Measurements from ENCODE around the gene FLVCR2. TPM values are rescaled to one million over a fixed set of nuclear protein-coding genes. Genes with fewer than 3 reads are reported as not detected.

FLVCR2 gene
- total RNA-seq, 4 donors from 2014 or later, result 5.1 to 65.5 (median 14.5) TPM

DNA sequence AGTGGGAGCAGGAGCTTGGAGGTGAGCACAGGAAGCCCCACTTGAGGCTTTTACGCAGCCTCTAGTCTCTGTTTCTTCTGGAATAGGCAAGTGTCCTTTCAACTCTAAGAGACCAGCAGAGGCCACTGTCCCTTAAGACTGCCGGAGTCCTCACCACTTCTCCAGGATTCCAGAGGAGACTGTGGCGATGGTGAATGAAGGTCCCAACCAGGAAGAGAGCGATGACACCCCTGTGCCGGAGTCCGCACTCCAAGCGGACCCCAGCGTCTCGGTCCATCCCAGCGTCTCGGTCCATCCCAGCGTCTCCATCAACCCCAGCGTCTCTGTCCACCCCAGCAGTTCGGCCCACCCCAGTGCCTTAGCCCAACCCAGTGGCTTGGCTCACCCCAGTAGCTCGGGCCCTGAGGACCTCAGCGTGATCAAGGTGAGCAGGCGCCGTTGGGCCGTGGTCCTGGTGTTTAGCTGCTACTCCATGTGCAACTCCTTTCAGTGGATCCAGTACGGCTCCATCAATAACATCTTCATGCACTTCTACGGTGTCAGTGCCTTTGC lies 442 bp downstream of the FLVCR2 start:
- Histone ChIP-seq H3K27ac (peak overlapping the region; percentile 90 to 95 (median 93)), H3K36me3 (no peaks in the 10 kb centered on the region), H3K4me1 (peaks cover 21 to 26% of the 10 kb centered on the region in 2 donors), H3K4me3 (peak overlapping the region; percentile 66 to 75 (median 71)), H3K27me3 (no peaks in the 10 kb centered on the region), H3K9me3 (no peaks in the 10 kb centered on the region)
- DNase-seq (peak; percentile 60 to 64), ATAC-seq (peak; percentile 77)
- intact Hi-C loops (cut with DNase I; ENCODE audit: low total_unique reads) (loop anchor here (1.0 to 5.0 kb wide), 4 partner anchors 69 to 914 kb away; partner anchors contain the start of gene TGFB3), in situ Hi-C loops (cut with MboI; ENCODE audit: low sequenced_read_pairs in 4 of 4) (loop anchor here (5.0 kb wide), 1 partner anchor 73 kb away; no protein-coding TSS in a partner anchor)
- TF ChIP-seq, protein P1, sequence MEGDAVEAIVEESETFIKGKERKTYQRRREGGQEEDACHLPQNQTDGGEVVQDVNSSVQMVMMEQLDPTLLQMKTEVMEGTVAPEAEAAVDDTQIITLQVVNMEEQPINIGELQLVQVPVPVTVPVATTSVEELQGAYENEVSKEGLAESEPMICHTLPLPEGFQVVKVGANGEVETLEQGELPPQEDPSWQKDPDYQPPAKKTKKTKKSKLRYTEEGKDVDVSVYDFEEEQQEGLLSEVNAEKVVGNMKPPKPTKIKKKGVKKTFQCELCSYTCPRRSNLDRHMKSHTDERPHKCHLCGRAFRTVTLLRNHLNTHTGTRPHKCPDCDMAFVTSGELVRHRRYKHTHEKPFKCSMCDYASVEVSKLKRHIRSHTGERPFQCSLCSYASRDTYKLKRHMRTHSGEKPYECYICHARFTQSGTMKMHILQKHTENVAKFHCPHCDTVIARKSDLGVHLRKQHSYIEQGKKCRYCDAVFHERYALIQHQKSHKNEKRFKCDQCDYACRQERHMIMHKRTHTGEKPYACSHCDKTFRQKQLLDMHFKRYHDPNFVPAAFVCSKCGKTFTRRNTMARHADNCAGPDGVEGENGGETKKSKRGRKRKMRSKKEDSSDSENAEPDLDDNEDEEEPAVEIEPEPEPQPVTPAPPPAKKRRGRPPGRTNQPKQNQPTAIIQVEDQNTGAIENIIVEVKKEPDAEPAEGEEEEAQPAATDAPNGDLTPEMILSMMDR (IDR thresholded peaks at IDR 0.05 in 4 of 5, conservative IDR thresholded peaks at IDR 0.05 in 1 of 5), result peak; percentile 31 to 61 (median 50)
- peak in 1 of 2 donors; percentile 2 for TF ChIP-seq POLR2A (IDR thresholded peaks at IDR 0.05)

DNA sequence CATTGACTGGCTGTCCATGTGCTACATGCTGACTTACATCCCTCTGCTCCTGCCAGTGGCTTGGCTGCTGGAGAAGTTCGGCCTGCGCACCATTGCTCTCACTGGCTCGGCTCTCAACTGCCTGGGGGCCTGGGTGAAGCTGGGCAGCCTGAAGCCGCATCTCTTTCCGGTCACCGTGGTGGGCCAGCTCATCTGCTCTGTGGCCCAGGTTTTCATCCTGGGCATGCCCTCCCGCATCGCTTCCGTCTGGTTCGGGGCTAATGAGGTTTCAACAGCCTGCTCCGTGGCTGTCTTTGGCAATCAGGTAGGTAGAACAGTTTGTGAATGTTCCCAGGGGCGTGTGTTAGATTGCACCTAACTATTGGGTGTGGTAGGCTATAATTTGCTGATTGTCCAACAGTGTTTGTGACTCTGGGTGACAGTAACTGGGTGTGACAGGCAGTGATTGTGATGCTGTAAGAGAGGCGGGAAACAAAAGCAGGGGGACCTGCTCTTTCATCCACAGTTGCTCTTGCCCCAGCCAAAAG lies 981 bp downstream of the FLVCR2 start:
- peak overlapping the region; percentile 66 to 75 (median 71) for H3K4me3 ChIP-seq
- in situ Hi-C loops (cut with MboI; ENCODE audit: low sequenced_read_pairs in 4 of 4) (loop anchor here (5.0 kb wide), 1 partner anchor 73 kb away; no protein-coding TSS in a partner anchor), intact Hi-C loops (cut with DNase I; ENCODE audit: low total_unique reads) (loop anchor here (2.0 to 5.0 kb wide), 3 partner anchors 403 to 915 kb away; partner anchors contain the start of gene TGFB3)
- DNase-seq, result peak; percentile 38 to 48
- H3K36me3 ChIP-seq, result no peaks in the 10 kb centered on the region
- H3K27ac ChIP-seq, result peak overlapping the region; percentile 90 to 95 (median 93)
- ATAC-seq, result peak; percentile 26 to 55
- H3K4me1 ChIP-seq, result peaks cover 21 to 26% of the 10 kb centered on the region in 2 donors
- H3K27me3 ChIP-seq, result no peaks in the 10 kb centered on the region
- no peaks in the 10 kb centered on the region for H3K9me3 ChIP-seq
- TF ChIP-seq, protein P1 (IDR thresholded peaks at IDR 0.05 in 4 of 5, conservative IDR thresholded peaks at IDR 0.05 in 1 of 5), result no peak
- peak in 1 of 2 donors; percentile 69 for TF ChIP-seq POLR2A (IDR thresholded peaks at IDR 0.05)

DNA sequence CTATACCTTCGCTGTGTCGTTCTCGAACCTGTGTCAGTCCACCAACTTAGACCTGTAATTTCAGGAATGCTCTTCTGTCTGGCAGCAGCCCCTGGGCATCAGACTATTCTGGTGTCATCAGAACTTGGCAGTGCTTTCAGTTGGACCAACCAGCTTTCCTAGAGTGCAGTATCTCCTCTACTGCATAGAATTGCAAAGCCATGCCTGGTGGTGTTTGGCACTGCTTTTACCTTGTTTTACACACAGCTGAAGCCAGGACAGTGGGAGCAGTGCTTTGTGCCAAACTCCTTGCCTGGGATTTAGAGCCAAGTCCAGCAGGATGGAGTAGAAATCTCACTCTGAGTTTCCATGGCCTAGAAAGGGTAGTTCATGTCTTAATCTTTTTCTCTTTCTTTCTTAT lies 1.5 kb downstream of the FLVCR2 start:
- no peaks in the 10 kb centered on the region for H3K9me3 ChIP-seq
- H3K27ac ChIP-seq, result peak overlapping the region; percentile 90 to 95 (median 93)
- no peaks in the 10 kb centered on the region for H3K27me3 ChIP-seq
- intact Hi-C loops (cut with DNase I; ENCODE audit: low total_unique reads) (loop anchor here (2.0 to 5.0 kb wide), 4 partner anchors 31 to 915 kb away; partner anchors contain the start of gene TGFB3), in situ Hi-C loops (cut with MboI; ENCODE audit: low sequenced_read_pairs in 4 of 4) (loop anchor here (5.0 kb wide), 1 partner anchor 72 kb away; no protein-coding TSS in a partner anchor)
- peaks cover 21 to 26% of the 10 kb centered on the region in 2 donors for H3K4me1 ChIP-seq
- H3K4me3 ChIP-seq, result peak overlapping the region; percentile 66 to 75 (median 71)
- H3K36me3 ChIP-seq, result no peaks in the 10 kb centered on the region
- ATAC-seq, result peak in 1 of 2 donors; percentile 20
- peak; percentile 42 to 48 for DNase-seq
- TF ChIP-seq, protein P1 (IDR thresholded peaks at IDR 0.05 in 4 of 5, conservative IDR thresholded peaks at IDR 0.05 in 1 of 5), result no peak
- TF ChIP-seq POLR2A (IDR thresholded peaks at IDR 0.05), result no peak

DNA sequence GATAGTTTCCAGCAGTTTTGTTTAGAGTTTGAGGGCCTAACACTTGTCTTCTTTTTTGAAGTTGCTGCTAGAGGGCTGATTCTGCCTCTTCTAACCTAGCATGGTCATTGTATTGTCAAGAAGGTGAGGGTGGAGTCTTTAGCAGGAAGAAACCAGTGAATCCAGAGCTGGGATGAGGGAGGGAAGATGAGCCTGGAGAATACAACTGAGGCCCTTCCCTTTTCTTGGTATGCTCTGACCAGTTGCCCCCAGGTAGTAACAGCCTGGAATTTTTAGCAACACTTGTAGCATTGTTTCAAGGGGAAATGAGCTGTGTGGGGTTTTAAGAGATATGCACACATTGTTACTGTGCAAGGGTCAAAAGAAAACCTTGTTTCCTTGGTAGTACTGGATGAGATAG lies 9.0 kb downstream of the FLVCR2 start:
- intact Hi-C loops (cut with DNase I; ENCODE audit: low total_unique reads) (no loop called here), in situ Hi-C loops (cut with MboI; ENCODE audit: low sequenced_read_pairs in 4 of 4) (no loop called here)
- H3K9me3 ChIP-seq, result no peaks in the 10 kb centered on the region
- no peak overlapping the region for H3K4me3 ChIP-seq
- H3K36me3 ChIP-seq, result no peaks in the 10 kb centered on the region
- DNase-seq (no peak), ATAC-seq (no peak)
- H3K4me1 ChIP-seq, result peaks cover 22 to 30% of the 10 kb centered on the region in 2 donors
- TF ChIP-seq, protein P1 (IDR thresholded peaks at IDR 0.05 in 4 of 5, conservative IDR thresholded peaks at IDR 0.05 in 1 of 5), result no peak
- no peak for TF ChIP-seq POLR2A (IDR thresholded peaks at IDR 0.05)
- H3K27me3 ChIP-seq, result no peaks in the 10 kb centered on the region
- no peak overlapping the region for H3K27ac ChIP-seq

Measured in gastrocnemius medialis (tissue), 4 donors.